Upper lobe of left lung (tissue), 6 donors: ENCODE results near the gene IER3IP1. TPM values are rescaled to one million over a fixed set of nuclear protein-coding genes. Genes with fewer than 3 reads are reported as not detected.

Experiments used
- ATAC-seq, 2 donors: fragments of 200-7000 bp; cut with Tn5 transposase; one replicate each; pipeline ENCODE4 v1.9.1; 2022; ENCODE audit warnings: mild to moderate bottlenecking in 2 of 2, moderate library complexity in 2 of 2; ENCODE audit not compliant: low FRiP score in 2 of 2
- DNase-seq, 2 donors: peaks; one replicate each; pipeline ENCODE4 v3.0.0-alpha.2; 2019 to 2020
- H3K27ac ChIP-seq, 4 donors: fragments of 200-600 bp; sonication (generic); one replicate each; pipeline ENCODE4 v1.5.1; 2016 to 2019
- H3K27me3 ChIP-seq, 4 donors: fragments of 200-600 bp; sonication (generic); one replicate each; pipeline ENCODE4 v1.5.1; 2017 to 2019
- H3K36me3 ChIP-seq, 4 donors: fragments of 200-600 bp; sonication (generic); one replicate each; pipeline ENCODE4 v1.5.1; 2016 to 2019
- H3K4me1 ChIP-seq, 4 donors: fragments of 200-600 bp; sonication (generic); one replicate each; pipeline ENCODE4 v1.5.1; 2018 to 2019
- H3K4me3 ChIP-seq, 4 donors: fragments of 200-600 bp; sonication (generic); one replicate each; pipeline ENCODE4 v1.5.1; 2017 to 2019; ENCODE audit warnings: mild to moderate bottlenecking in 2 of 4, moderate library complexity in 1 of 4
- H3K9me3 ChIP-seq, 4 donors: fragments of 200-600 bp; sonication (generic); one replicate each; pipeline ENCODE4 v1.5.1; 2018 to 2019
- CTCF ChIP-seq, 6 experiments: fragments of 450-650 bp in 4 of 6; fragments of 200-600 bp in 2 of 6; sonication (generic) in 2 of 6; IDR thresholded peaks; one replicate each; pipeline ENCODE4 v1.5.1; 2016 to 2019; ENCODE audit warnings: antibody characterized with exemption in 6 of 6
- EP300 ChIP-seq, 4 donors: sonication (generic); formaldehyde crosslinking; IDR thresholded peaks; one replicate each; pipeline ENCODE4 v1.5.1; 2017; ENCODE audit warnings: antibody characterized with exemption in 4 of 4, control low read depth in 2 of 4
- POLR2A ChIP-seq, 4 donors: fragments of 450-650 bp; IDR thresholded peaks; one replicate each; pipeline ENCODE4 v1.5.1; 2016 to 2017; ENCODE audit warnings: antibody characterized with exemption in 4 of 4, mild to moderate bottlenecking in 2 of 4
- POLR2AphosphoS5 ChIP-seq, 2 donors: sonication (generic); formaldehyde crosslinking; IDR thresholded peaks; one replicate each; pipeline ENCODE4 v1.5.1; 2017; ENCODE audit warnings: antibody characterized with exemption in 2 of 2
- WGBS, 2 donors: methylation state at CpG; one replicate each; pipeline ENCODE4 v1.1.5; 2017 to 2018; 5-methylcytosine and 5-hydroxymethylcytosine counted together
- total RNA-seq, 6 donors: library from RNA; depleted of rRNA in 4 of 6; stranded (reverse); fragments of >200 nt in 4 of 6; gene quantifications; one replicate each; pipeline versions ENCODE4 v1.1.0 to v1.2.1, GENCODE V29; 2016 to 2021
- donor health status: DM: no; HTN: no; CAD: no; lungs with moderate emphysema.
- donor health status: DM: no; HTN: yes; CAD: no; lungs with severe emphysema.

The IER3IP1 gene
- total RNA-seq, 6 donors from 2014 or later = 10.5 to 24.0 (median 15.4) TPM

- Histone ChIP-seq H3K36me3 (peaks cover 0 to 30% (median 9%) of the 10 kb centered on the region in 4 donors), H3K9me3 (no peaks in the 10 kb centered on the region), H3K27me3 (no peaks in the 10 kb centered on the region), H3K4me1 (no peaks in the 10 kb centered on the region), H3K4me3 (no peak overlapping the region), H3K27ac (no peak overlapping the region)
- ATAC-seq (no peak), DNase-seq (no peak)
- 97% methylated on average over 2 of the region's 2 CpGs for WGBS, 2 donors
- TF ChIP-seq EP300 (IDR thresholded peaks at IDR 0.05) = no peak
- no peak for TF ChIP-seq CTCF (IDR thresholded peaks at IDR 0.05)
These were observed 57.2 kb downstream of the IER3IP1 start for GRCh38 chr18:47118981-47119380.

GRCh38 chr18:47115205-47115604 lies 61.0 kb downstream of the IER3IP1 start:
- TF ChIP-seq POLR2A (IDR thresholded peaks at IDR 0.05) = no peak
- TF ChIP-seq CTCF (IDR thresholded peaks at IDR 0.05) = no peak
- no peak for TF ChIP-seq POLR2AphosphoS5 (IDR thresholded peaks at IDR 0.05)
- TF ChIP-seq EP300 (IDR thresholded peaks at IDR 0.05) = no peak
- no peak overlapping the region for H3K4me3 ChIP-seq
- no peak for ATAC-seq
- DNase-seq = no peak
- no peaks in the 10 kb centered on the region for H3K4me1 ChIP-seq
- no peaks in the 10 kb centered on the region for H3K9me3 ChIP-seq
- no peaks in the 10 kb centered on the region for H3K27me3 ChIP-seq
- no peak overlapping the region for H3K27ac ChIP-seq
- H3K36me3 ChIP-seq = peaks cover 11 to 56% (median 30%) of the 10 kb centered on the region in 4 donors
- WGBS, 2 donors = 92 to 96% methylated on average over 2 of the region's 2 CpGs

GRCh38 chr18:47113796-47114540 lies 62.2 kb downstream of the IER3IP1 start:
- 97 to 98% methylated on average over 2 of the region's 2 CpGs for WGBS, 2 donors
- Histone ChIP-seq H3K27me3 (no peaks in the 10 kb centered on the region), H3K4me1 (no peaks in the 10 kb centered on the region), H3K9me3 (no peaks in the 10 kb centered on the region), H3K36me3 (peaks cover 11 to 61% (median 33%) of the 10 kb centered on the region in 4 donors), H3K27ac (no peak overlapping the region), H3K4me3 (no peak overlapping the region)
- DNase-seq (no peak), ATAC-seq (no peak)
- no peak for TF ChIP-seq POLR2AphosphoS5 (IDR thresholded peaks at IDR 0.05)
- no peak for TF ChIP-seq EP300 (IDR thresholded peaks at IDR 0.05)
- no peak for TF ChIP-seq POLR2A (IDR thresholded peaks at IDR 0.05)
- no peak for TF ChIP-seq CTCF (IDR thresholded peaks at IDR 0.05)

- no peak overlapping the region for H3K4me3 ChIP-seq
- no peaks in the 10 kb centered on the region for H3K27me3 ChIP-seq
- peaks cover 17 to 82% (median 47%) of the 10 kb centered on the region in 4 donors for H3K36me3 ChIP-seq
- H3K9me3 ChIP-seq = no peaks in the 10 kb centered on the region
- H3K27ac ChIP-seq = no peak overlapping the region
- no peaks in the 10 kb centered on the region for H3K4me1 ChIP-seq
- no peak for ATAC-seq
- no peak for TF ChIP-seq CTCF (IDR thresholded peaks at IDR 0.05)
- TF ChIP-seq POLR2A (IDR thresholded peaks at IDR 0.05) = no peak
- TF ChIP-seq POLR2AphosphoS5 (IDR thresholded peaks at IDR 0.05) = no peak
- TF ChIP-seq EP300 (IDR thresholded peaks at IDR 0.05) = no peak
- no peak for DNase-seq
- 93 to 96% methylated on average over 6 of the region's 6 CpGs for WGBS, 2 donors
These were observed 65.5 kb downstream of the IER3IP1 start for GRCh38 chr18:47110492-47111274.
